Type B pancreatic cell (in vitro differentiated cells): Measurements from ENCODE around the gene ITPKC. TPM values are rescaled to one million over a fixed set of nuclear protein-coding genes. Genes with fewer than 3 reads are reported as not detected.

Experiments
- DNase-seq: peaks from one replicate; pipeline ENCODE4 v3.0.0; 2021; ENCODE audit warnings: mixed read lengths; ENCODE audit not compliant: unreplicated experiment; ENCODE audit errors: extremely low spot score
- H3K27ac Mint-ChIP-seq: 2 replicates; pipeline ENCODE4 v1.8.0; 2021; ENCODE audit warnings: mild to moderate bottlenecking, mixed read lengths
- H3K27me3 Mint-ChIP-seq: 2 replicates; pipeline ENCODE4 v1.8.0; 2021; ENCODE audit warnings: mixed read lengths
- H3K36me3 Mint-ChIP-seq: 2 replicates; pipeline ENCODE4 v1.8.0; 2021; ENCODE audit warnings: mixed read lengths
- H3K4me1 Mint-ChIP-seq: one replicate; pipeline ENCODE4 v1.8.0; 2021; ENCODE audit warnings: mixed read lengths; ENCODE audit not compliant: unreplicated experiment
- H3K4me3 Mint-ChIP-seq: 2 replicates; pipeline ENCODE4 v1.8.0; 2021; ENCODE audit warnings: mild to moderate bottlenecking, mixed read lengths
- H3K9me3 Mint-ChIP-seq: 2 replicates; pipeline ENCODE4 v1.8.0; 2021; ENCODE audit warnings: mixed read lengths
- CTCF ChIP-seq: fragments of 200-600 bp; sonication (generic); conservative IDR thresholded peaks from 2 replicates; pipeline ENCODE4 v1.5.0; 2021; ENCODE audit warnings: antibody characterized with exemption, mild to moderate bottlenecking
- total RNA-seq: library from RNA; stranded (reverse); gene quantifications from 2 replicates; pipeline ENCODE4 v1.2.1, GENCODE V29; 2021; ENCODE audit warnings: low replicate concordance

Gene ITPKC
- total RNA-seq, 1 donor from 2014 or later = 22.4 TPM

GRCh38 chr19:40717880-40718773 is 1.2 kb downstream of the ITPKC start:
- Mint-ChIP-seq H3K4me1 (peaks cover 42% of the 10 kb centered on the region), H3K9me3 (no peaks in the 10 kb centered on the region), H3K36me3 (peaks cover 20% of the 10 kb centered on the region), H3K27ac (peak overlapping the region; percentile 100), H3K4me3 (peak overlapping the region; percentile 97), H3K27me3 (no peaks in the 10 kb centered on the region)
- DNase-seq = no peak
- TF ChIP-seq CTCF = no peak

- Mint-ChIP-seq H3K27ac (peak overlapping the region; percentile 100), H3K4me3 (peak overlapping the region; percentile 97), H3K27me3 (no peaks in the 10 kb centered on the region), H3K4me1 (peaks cover 40% of the 10 kb centered on the region), H3K36me3 (peaks cover 24% of the 10 kb centered on the region), H3K9me3 (no peaks in the 10 kb centered on the region)
- peak; percentile 81 for DNase-seq
- TF ChIP-seq CTCF = no peak
Measured at GRCh38 chr19:40718774-40719391, 2.0 kb downstream of the ITPKC start.

- no peak for TF ChIP-seq CTCF
- no peaks in the 10 kb centered on the region for H3K27me3 Mint-ChIP-seq
- peak overlapping the region; percentile 100 for H3K27ac Mint-ChIP-seq
- no peak for DNase-seq
- peaks cover 37% of the 10 kb centered on the region for H3K4me1 Mint-ChIP-seq
- H3K36me3 Mint-ChIP-seq = peaks cover 27% of the 10 kb centered on the region
- peak overlapping the region; percentile 97 for H3K4me3 Mint-ChIP-seq
- H3K9me3 Mint-ChIP-seq = no peaks in the 10 kb centered on the region
Measured at GRCh38 chr19:40719414-40719894, 2.5 kb downstream of the ITPKC start.

GRCh38 chr19:40721140-40721486 is 4.2 kb downstream of the ITPKC start:
- H3K27ac Mint-ChIP-seq = peak overlapping the region; percentile 100
- no peaks in the 10 kb centered on the region for H3K27me3 Mint-ChIP-seq
- peak overlapping the region; percentile 97 for H3K4me3 Mint-ChIP-seq
- no peak for DNase-seq
- no peaks in the 10 kb centered on the region for H3K9me3 Mint-ChIP-seq
- peaks cover 30% of the 10 kb centered on the region for H3K36me3 Mint-ChIP-seq
- TF ChIP-seq CTCF = no peak
- peaks cover 25% of the 10 kb centered on the region for H3K4me1 Mint-ChIP-seq

GRCh38 chr19:40721936-40722661 is 5.2 kb downstream of the ITPKC start:
- peak overlapping the region; percentile 78 for H3K4me3 Mint-ChIP-seq

More at GRCh38 chr19:40721936-40722661, 5.2 kb downstream of the ITPKC start:
- H3K9me3 Mint-ChIP-seq = no peaks in the 10 kb centered on the region
- H3K27ac Mint-ChIP-seq = peak overlapping the region; percentile 86
- no peak for TF ChIP-seq CTCF
- H3K36me3 Mint-ChIP-seq = peaks cover 31% of the 10 kb centered on the region
- DNase-seq = no peak
- H3K27me3 Mint-ChIP-seq = no peaks in the 10 kb centered on the region
- peaks cover 25% of the 10 kb centered on the region for H3K4me1 Mint-ChIP-seq
